ENCODE data around the gene GALP. TPM values are rescaled to one million over a fixed set of nuclear protein-coding genes. Genes with fewer than 3 reads are reported as not detected.
"Not testable (repeated sequence)": the region's sequence is repeated elsewhere in the genome, so short reads cannot be mapped to it uniquely, and the experiment has no call there.

The GALP gene
- total and polyA plus RNA-seq, 12 donors, result not detected

- no peak for ATAC-seq
- Histone ChIP-seq H3K4me1 (peaks cover 0 to 9% (median 4%) of the 10 kb centered on the region in 9 donors), H3K36me3 (peaks cover 0 to under 1% (median 0%) of the 10 kb centered on the region in 9 donors), H3K4me3 (no peak overlapping the region), H3K9me3 (no peaks in the 10 kb centered on the region), H3K27ac (no peak overlapping the region), H3K27me3 (no peaks in the 10 kb centered on the region)
- WGBS, 2 donors, result 32 to 42% methylated on average over 7 of the region's 7 CpGs
- intact Hi-C loops (cut with DNase I), result no loop called here
- TF ChIP-seq, protein P1, sequence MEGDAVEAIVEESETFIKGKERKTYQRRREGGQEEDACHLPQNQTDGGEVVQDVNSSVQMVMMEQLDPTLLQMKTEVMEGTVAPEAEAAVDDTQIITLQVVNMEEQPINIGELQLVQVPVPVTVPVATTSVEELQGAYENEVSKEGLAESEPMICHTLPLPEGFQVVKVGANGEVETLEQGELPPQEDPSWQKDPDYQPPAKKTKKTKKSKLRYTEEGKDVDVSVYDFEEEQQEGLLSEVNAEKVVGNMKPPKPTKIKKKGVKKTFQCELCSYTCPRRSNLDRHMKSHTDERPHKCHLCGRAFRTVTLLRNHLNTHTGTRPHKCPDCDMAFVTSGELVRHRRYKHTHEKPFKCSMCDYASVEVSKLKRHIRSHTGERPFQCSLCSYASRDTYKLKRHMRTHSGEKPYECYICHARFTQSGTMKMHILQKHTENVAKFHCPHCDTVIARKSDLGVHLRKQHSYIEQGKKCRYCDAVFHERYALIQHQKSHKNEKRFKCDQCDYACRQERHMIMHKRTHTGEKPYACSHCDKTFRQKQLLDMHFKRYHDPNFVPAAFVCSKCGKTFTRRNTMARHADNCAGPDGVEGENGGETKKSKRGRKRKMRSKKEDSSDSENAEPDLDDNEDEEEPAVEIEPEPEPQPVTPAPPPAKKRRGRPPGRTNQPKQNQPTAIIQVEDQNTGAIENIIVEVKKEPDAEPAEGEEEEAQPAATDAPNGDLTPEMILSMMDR (IDR thresholded peaks at IDR 0.05), result no peak
- DNase-seq, result no peak
These were observed 8.7 kb upstream of the GALP start for GRCh38 chr19:56167064-56167578.

GRCh38 chr19:56170261-56170660 lies 5.5 kb upstream of the GALP start:
- no peaks in the 10 kb centered on the region for H3K36me3 ChIP-seq
- intact Hi-C loops (cut with DNase I), result loop anchor here in 6 of 10 donors (2.0 to 10.0 kb wide), 6 partner anchors 89 to 185 kb away; no protein-coding TSS in a partner anchor
- ATAC-seq, result peak in 7 of 8 donors; percentile 34 to 85 (median 75)

DNA sequence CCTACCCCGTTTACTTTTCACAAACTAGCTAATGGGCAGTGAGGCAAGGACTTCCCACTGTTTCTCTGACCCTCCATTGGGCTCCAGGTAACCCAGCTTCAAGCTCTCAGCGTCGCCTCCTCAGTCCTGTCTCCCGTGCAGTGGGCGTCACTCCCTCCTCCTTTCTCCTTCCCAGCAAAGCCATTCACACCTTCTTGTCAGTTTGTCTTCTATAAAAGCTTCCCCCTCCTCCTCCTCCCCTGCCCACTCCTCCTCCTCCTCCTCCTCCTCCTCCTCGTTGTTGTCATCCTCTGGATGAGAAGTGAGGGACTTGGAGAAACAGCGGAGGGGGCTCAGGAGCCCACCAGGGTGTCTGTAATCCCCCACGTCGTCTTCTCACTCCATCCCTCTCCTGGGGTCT lies 1.7 kb upstream of the GALP start:
- H3K4me3 ChIP-seq, result no peak overlapping the region
- peaks cover 0 to 9% (median 4%) of the 10 kb centered on the region in 9 donors for H3K4me1 ChIP-seq
- intact Hi-C loops (cut with DNase I), result loop anchor here in 4 of 10 donors (5.0 to 10.0 kb wide), 4 partner anchors 97 to 181 kb away; no protein-coding TSS in a partner anchor
- 13 to 15% methylated on average over 8 to 9 of the region's 9 CpGs for WGBS, 2 donors
- TF ChIP-seq, protein P1 (IDR thresholded peaks at IDR 0.05), result no peak
- DNase-seq (no peak), ATAC-seq (no peak)
- H3K27me3 ChIP-seq, result peaks cover 0 to 45% (median 29%) of the 10 kb centered on the region in 7 donors
- H3K27ac ChIP-seq, result no peak overlapping the region
- no peaks in the 10 kb centered on the region for H3K9me3 ChIP-seq
- H3K36me3 ChIP-seq, result no peaks in the 10 kb centered on the region

More at GRCh38 chr19:56170261-56170660, 5.5 kb upstream of the GALP start:
- peaks cover 0 to 18% (median 6%) of the 10 kb centered on the region in 7 donors for H3K27me3 ChIP-seq
- H3K4me3 ChIP-seq, result no peak overlapping the region
- WGBS, 2 donors, result 48 to 51% methylated on average over 14 of the region's 14 CpGs
- H3K27ac ChIP-seq, result peak overlapping the region in 3 of 10 donors; percentile 15 to 60 (median 15)
- H3K9me3 ChIP-seq, result no peaks in the 10 kb centered on the region
- peak in 1 of 2 donors; percentile 26 for DNase-seq
- TF ChIP-seq, protein P1 (IDR thresholded peaks at IDR 0.05), result no peak
- H3K4me1 ChIP-seq, result peaks cover 0 to 9% (median 4%) of the 10 kb centered on the region in 9 donors

DNA sequence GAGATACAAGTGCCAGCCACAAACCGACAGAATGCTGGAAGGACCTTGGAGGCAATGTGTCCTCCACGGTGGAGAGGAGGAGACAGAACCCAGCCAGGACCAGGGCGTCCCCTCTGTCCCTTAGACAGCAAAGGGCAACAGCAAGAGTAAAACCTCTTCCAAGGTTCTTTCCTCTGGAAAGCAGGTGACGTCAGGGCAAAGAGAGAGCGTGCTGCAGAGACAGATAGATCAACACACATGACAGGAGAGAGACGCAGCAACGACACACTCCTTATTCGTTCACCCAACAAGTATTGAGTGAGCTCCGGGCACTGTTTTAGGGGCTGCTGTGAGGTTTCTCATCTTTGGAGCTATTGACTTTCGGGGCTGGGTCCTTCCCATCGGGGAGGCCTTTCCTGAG lies 1.3 kb upstream of the GALP start:
- Histone ChIP-seq H3K36me3 (no peaks in the 10 kb centered on the region), H3K27ac (no peak overlapping the region), H3K27me3 (peaks cover 0 to 45% (median 29%) of the 10 kb centered on the region in 7 donors), H3K9me3 (no peaks in the 10 kb centered on the region), H3K4me1 (peaks cover 0 to 9% (median 4%) of the 10 kb centered on the region in 9 donors), H3K4me3 (no peak overlapping the region)
- intact Hi-C loops (cut with DNase I), result loop anchor here in 4 of 10 donors (5.0 to 10.0 kb wide), 4 partner anchors 97 to 180 kb away; no protein-coding TSS in a partner anchor
- TF ChIP-seq, protein P1 (IDR thresholded peaks at IDR 0.05), result no peak
- WGBS, 2 donors, result 44 to 45% methylated on average over 11 of the region's 11 CpGs
- ATAC-seq (no peak), DNase-seq (no peak)

- not testable (repeated sequence) for ATAC-seq, H3K4me3 ChIP-seq, DNase-seq, H3K36me3 ChIP-seq, H3K27ac ChIP-seq, H3K9me3 ChIP-seq, H3K4me1 ChIP-seq
- H3K27me3 ChIP-seq, result peaks cover 0 to 45% (median 29%) of the 10 kb centered on the region in 7 donors
- intact Hi-C loops (cut with DNase I), result loop anchor here in 2 of 10 donors (10.0 kb wide), 2 partner anchors 168 to 178 kb away; no protein-coding TSS in a partner anchor
- 80 to 81% methylated on average over 9 of the region's 11 CpGs for WGBS, 2 donors
These were observed 502 bp downstream of the GALP start for GRCh38 chr19:56176310-56176709.

All from heart right ventricle (tissue), 16 donors.